Fibroblast of lung (primary cell): ENCODE data around the gene DNAH8.

Experiments
- CTCF ChIP-seq, 2 donors: IDR thresholded peaks in 1 of 2; conservative IDR thresholded peaks in 1 of 2; 1 replicate in 1 of 2; 2 replicates in 1 of 2; pipeline ENCODE4 v1.5.1; 2011 to 2012; ENCODE audit warnings: low read length in 2 of 2, control low read depth in 1 of 2, inconsistent platforms in 1 of 2, low read depth in 1 of 2, mild to moderate bottlenecking in 1 of 2
- EZH2 ChIP-seq: IDR thresholded peaks from 2 replicates; pipeline ENCODE4 v1.5.1; 2012; ENCODE audit warnings: low read length, control low read depth, mild to moderate bottlenecking; ENCODE audit errors: missing control alignments

- no peak for TF ChIP-seq EZH2
- no peak for TF ChIP-seq CTCF (conservative IDR thresholded peaks at IDR 0.05 in 1 of 2, IDR thresholded peaks at IDR 0.05 in 1 of 2; ENCODE audit: low read depth in 1 of 2, low read length in 2 of 2)
Measured at GRCh38 chr6:38910207-38910606, 195.1 kb downstream of the DNAH8 start.
